Neural crest cell (in vitro differentiated cells): ENCODE measurements around the gene COA7. TPM values are rescaled to one million over a fixed set of nuclear protein-coding genes. Genes with fewer than 3 reads are reported as not detected.
"Not testable (repeated sequence)": the region's sequence is repeated elsewhere in the genome, so short reads cannot be mapped to it uniquely, and the experiment has no call there.

Experiments
- DNase-seq: peaks from one replicate; pipeline ENCODE4 v3.0.0; 2021; ENCODE audit warnings: low read depth, mixed read lengths, low spot score
- H3K27ac Mint-ChIP-seq: one replicate; pipeline ENCODE4 v1.8.0; 2021; ENCODE audit warnings: mild to moderate bottlenecking, mixed read lengths; ENCODE audit not compliant: unreplicated experiment
- H3K27me3 Mint-ChIP-seq: 2 replicates; pipeline ENCODE4 v1.8.0; 2021; ENCODE audit warnings: low read depth, mild to moderate bottlenecking, mixed read lengths
- H3K36me3 Mint-ChIP-seq: 2 replicates; pipeline ENCODE4 v1.8.0; 2021; ENCODE audit warnings: low read depth, mild to moderate bottlenecking, mixed read lengths
- H3K4me1 Mint-ChIP-seq: 2 replicates; pipeline ENCODE4 v1.8.0; 2021; ENCODE audit warnings: mixed read lengths
- H3K4me3 Mint-ChIP-seq: one replicate; pipeline ENCODE4 v1.8.0; 2021; ENCODE audit warnings: mild to moderate bottlenecking, mixed read lengths
- H3K9me3 Mint-ChIP-seq: 2 replicates; pipeline ENCODE4 v1.8.0; 2021; ENCODE audit warnings: mixed read lengths
- total RNA-seq: library from RNA; stranded (reverse); gene quantifications from 2 replicates; pipeline ENCODE4 v1.2.1, GENCODE V29; 2021
- TF ChIP-seq, protein P1 (sequence below): fragments of 200-600 bp; sonication (generic); conservative IDR thresholded peaks from 2 replicates; pipeline ENCODE4 v1.5.0; 2021; ENCODE audit warnings: antibody characterized with exemption, mild to moderate bottlenecking

Gene COA7
- total RNA-seq, 1 donor from 2014 or later: 35.0 TPM

DNA sequence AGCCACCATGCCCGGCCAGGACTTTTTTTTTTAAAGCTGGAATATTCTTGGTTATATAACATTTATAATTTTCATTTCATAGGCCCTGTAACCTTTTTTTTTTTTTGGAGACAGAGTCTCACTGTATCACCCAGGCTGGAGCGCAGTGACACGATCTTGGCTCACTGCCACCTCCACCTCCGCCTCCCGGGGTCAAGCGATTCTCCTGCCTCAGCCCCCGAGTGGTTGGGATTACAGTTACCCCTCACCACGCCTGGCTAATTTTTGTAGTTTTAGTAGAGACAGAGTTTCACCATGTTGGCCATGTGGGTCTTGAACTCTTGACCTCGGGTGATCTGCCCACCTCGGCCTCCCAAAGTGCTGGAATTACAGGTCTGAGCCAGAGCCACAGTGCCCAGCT, 40.7 kb upstream of the COA7 start:
- TF ChIP-seq, protein P1, sequence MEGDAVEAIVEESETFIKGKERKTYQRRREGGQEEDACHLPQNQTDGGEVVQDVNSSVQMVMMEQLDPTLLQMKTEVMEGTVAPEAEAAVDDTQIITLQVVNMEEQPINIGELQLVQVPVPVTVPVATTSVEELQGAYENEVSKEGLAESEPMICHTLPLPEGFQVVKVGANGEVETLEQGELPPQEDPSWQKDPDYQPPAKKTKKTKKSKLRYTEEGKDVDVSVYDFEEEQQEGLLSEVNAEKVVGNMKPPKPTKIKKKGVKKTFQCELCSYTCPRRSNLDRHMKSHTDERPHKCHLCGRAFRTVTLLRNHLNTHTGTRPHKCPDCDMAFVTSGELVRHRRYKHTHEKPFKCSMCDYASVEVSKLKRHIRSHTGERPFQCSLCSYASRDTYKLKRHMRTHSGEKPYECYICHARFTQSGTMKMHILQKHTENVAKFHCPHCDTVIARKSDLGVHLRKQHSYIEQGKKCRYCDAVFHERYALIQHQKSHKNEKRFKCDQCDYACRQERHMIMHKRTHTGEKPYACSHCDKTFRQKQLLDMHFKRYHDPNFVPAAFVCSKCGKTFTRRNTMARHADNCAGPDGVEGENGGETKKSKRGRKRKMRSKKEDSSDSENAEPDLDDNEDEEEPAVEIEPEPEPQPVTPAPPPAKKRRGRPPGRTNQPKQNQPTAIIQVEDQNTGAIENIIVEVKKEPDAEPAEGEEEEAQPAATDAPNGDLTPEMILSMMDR: no peak
- Mint-ChIP-seq H3K36me3 (peaks cover 8% of the 10 kb centered on the region), H3K27me3 (no peaks in the 10 kb centered on the region), H3K9me3 (no peaks in the 10 kb centered on the region), H3K4me1 (peaks cover 8% of the 10 kb centered on the region), H3K27ac (no peak overlapping the region), H3K4me3 (no peak overlapping the region)
- DNase-seq: no peak

DNA sequence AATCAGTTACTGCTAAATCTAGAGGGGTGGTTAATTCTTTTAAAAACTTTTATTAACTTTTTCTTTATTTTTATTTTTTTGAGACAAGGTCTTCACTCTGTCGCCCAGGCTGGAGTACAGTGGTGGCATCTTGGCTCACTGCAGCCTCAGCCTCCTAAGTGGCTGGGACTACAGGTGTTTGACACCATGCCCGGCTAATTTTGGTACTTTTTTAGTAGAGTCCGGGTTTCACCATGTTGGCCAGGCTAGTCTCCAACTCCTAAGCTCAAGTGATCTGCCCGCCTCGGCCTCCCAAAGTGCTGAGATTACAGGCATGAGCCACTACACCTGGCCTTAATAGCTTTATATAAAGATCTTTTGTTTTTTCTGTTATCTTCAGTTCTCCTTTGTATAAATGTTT, 40.0 kb upstream of the COA7 start:
- H3K4me1 Mint-ChIP-seq: peaks cover 8% of the 10 kb centered on the region
- TF ChIP-seq, protein P1: no peak
- H3K9me3 Mint-ChIP-seq: no peaks in the 10 kb centered on the region
- DNase-seq: no peak
- H3K4me3 Mint-ChIP-seq: no peak overlapping the region
- H3K36me3 Mint-ChIP-seq: peaks cover 8% of the 10 kb centered on the region
- no peaks in the 10 kb centered on the region for H3K27me3 Mint-ChIP-seq
- no peak overlapping the region for H3K27ac Mint-ChIP-seq

GRCh38 chr1:52735371-52735770, 37.2 kb upstream of the COA7 start:
- not testable (repeated sequence) for DNase-seq, H3K4me3 Mint-ChIP-seq, H3K27me3 Mint-ChIP-seq, H3K36me3 Mint-ChIP-seq, H3K4me1 Mint-ChIP-seq, H3K9me3 Mint-ChIP-seq, H3K27ac Mint-ChIP-seq

DNA sequence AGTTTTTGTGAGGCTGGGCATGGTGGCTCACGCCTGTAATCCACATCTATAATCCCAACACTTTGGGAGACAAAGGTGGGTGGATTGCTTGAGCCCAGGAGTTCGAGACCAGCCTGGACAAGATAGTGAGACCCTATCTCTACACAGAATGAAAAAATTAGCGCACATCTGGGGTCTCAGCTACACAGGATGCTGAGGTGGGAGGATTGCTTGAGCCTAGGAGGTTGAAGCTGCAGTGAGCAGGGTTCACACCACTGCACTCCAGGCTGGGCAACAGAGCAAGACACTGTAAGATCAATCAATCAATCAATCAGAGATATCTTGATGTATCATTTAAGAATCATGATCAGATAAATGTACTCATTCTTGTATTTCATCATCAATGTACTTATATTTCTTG, 35.2 kb upstream of the COA7 start:
- TF ChIP-seq, protein P1: no peak
- Mint-ChIP-seq H3K4me3 (no peak overlapping the region), H3K36me3 (no peaks in the 10 kb centered on the region), H3K4me1 (peaks cover 9% of the 10 kb centered on the region), H3K9me3 (no peaks in the 10 kb centered on the region), H3K27ac (no peak overlapping the region), H3K27me3 (no peaks in the 10 kb centered on the region)
- no peak for DNase-seq

DNA sequence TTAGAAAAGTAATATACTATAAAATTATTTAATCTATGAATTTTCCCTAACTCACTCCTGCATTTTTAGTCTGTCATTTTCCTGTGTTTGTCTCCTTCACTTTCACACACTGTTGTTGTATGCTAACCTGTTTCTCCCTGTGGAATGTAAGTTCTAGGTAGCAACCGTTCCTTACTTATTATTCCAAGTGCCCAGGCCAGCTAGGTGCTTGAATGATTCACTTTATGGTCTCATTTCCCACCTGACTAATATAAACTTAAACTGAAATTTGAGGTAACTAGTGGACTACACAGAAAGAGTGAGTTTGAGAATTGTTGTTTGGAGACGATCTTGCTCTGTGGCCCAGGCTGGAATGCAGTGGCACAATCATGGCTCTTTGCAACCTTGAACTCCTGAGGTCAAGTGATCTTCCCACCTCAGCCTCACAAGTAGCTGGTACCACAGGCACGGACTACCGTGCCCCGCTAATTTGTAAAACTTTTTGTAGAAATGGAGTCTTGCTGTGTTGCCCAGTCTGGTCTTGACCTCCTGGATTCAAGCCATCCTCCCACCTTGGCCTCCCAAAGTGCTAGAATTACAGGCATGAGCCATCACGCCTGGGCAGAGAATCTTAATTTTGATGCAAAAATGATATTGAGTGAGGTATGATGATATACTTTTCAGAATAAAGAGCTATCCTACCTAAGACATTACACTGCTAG, 30.0 kb upstream of the COA7 start:
- TF ChIP-seq, protein P1: no peak
- no peak for DNase-seq
- H3K4me3 Mint-ChIP-seq: peak overlapping the region; percentile 90
- no peak overlapping the region for H3K27ac Mint-ChIP-seq
- H3K27me3 Mint-ChIP-seq: no peaks in the 10 kb centered on the region
- peaks cover 38% of the 10 kb centered on the region for H3K4me1 Mint-ChIP-seq
- H3K9me3 Mint-ChIP-seq: no peaks in the 10 kb centered on the region
- H3K36me3 Mint-ChIP-seq: no peaks in the 10 kb centered on the region

DNA sequence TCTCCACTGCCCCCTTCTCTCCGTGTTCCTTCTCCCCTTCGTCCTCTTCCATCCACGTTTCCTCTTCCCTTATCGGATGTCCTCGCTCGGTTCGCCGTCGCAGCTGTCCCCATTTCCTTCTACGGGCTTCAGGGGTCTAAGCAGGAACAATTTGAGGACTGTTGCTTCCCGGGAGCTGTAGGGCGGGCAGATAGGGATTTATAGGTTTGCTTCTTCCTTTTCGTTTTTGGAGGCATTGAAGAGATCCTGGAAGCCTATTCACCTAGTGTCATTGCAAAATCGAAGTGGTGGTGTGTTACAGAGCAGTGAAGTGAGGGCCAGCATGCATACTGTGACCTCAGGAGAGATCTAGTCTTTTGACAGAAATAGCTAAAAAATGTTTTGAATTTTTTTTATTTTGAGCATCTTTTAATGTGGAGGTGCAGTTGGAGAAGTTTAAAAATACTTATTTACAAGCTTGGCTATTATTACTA, 29.0 kb upstream of the COA7 start:
- H3K4me3 Mint-ChIP-seq: peak overlapping the region; percentile 90
- peaks cover 38% of the 10 kb centered on the region for H3K4me1 Mint-ChIP-seq
- H3K36me3 Mint-ChIP-seq: no peaks in the 10 kb centered on the region
- peak; percentile 7 for DNase-seq
- no peaks in the 10 kb centered on the region for H3K9me3 Mint-ChIP-seq
- TF ChIP-seq, protein P1: no peak
- peak overlapping the region; percentile 93 for H3K27ac Mint-ChIP-seq
- H3K27me3 Mint-ChIP-seq: no peaks in the 10 kb centered on the region
